ENCODE results near the gene SLCO3A1. TPM values are rescaled to one million over a fixed set of nuclear protein-coding genes. Genes with fewer than 3 reads are reported as not detected.

Gene SLCO3A1
- total RNA-seq, 2 donors from 2014 or later: 21.4 to 27.3 TPM

GRCh38 chr15:91870876-91871537 lies 17.5 kb downstream of the SLCO3A1 start:
- peaks cover 0 to 58% of the 10 kb centered on the region in 2 donors for H3K4me1 ChIP-seq
- TF ChIP-seq CTCF (IDR thresholded peaks at IDR 0.05): no peak
- H3K27ac ChIP-seq: peak overlapping the region in 1 of 2 donors; percentile 95

GRCh38 chr15:91871837-91872236 lies 18.3 kb downstream of the SLCO3A1 start:
- no peak for DNase-seq (ENCODE audit: low spot score)
- peak overlapping the region in 1 of 2 donors; percentile 50 for H3K27ac ChIP-seq
- no peaks in the 10 kb centered on the region for H3K27me3 ChIP-seq
- H3K4me1 ChIP-seq: peaks cover 0 to 58% of the 10 kb centered on the region in 2 donors
- H3K36me3 ChIP-seq: no peaks in the 10 kb centered on the region
- no peak for TF ChIP-seq CTCF (IDR thresholded peaks at IDR 0.05)
- H3K9me3 ChIP-seq: no peaks in the 10 kb centered on the region
- H3K4me3 ChIP-seq: no peak overlapping the region

More at GRCh38 chr15:91870876-91871537, 17.5 kb downstream of the SLCO3A1 start:
- Histone ChIP-seq H3K36me3 (no peaks in the 10 kb centered on the region), H3K27me3 (no peaks in the 10 kb centered on the region), H3K4me3 (no peak overlapping the region), H3K9me3 (no peaks in the 10 kb centered on the region)
- no peak for DNase-seq (ENCODE audit: low spot score)

- H3K4me3 ChIP-seq: no peak overlapping the region
- H3K27ac ChIP-seq: peak overlapping the region in 1 of 2 donors; percentile 50
- no peaks in the 10 kb centered on the region for H3K36me3 ChIP-seq
- H3K27me3 ChIP-seq: no peaks in the 10 kb centered on the region
- peaks cover 0 to 53% of the 10 kb centered on the region in 2 donors for H3K4me1 ChIP-seq
- no peak for DNase-seq (ENCODE audit: low spot score)
- no peak for TF ChIP-seq CTCF (IDR thresholded peaks at IDR 0.05)
- no peaks in the 10 kb centered on the region for H3K9me3 ChIP-seq
Observed at GRCh38 chr15:91872356-91873137, 19.0 kb downstream of the SLCO3A1 start.

- no peaks in the 10 kb centered on the region for H3K27me3 ChIP-seq
- DNase-seq (ENCODE audit: low spot score): no peak
- no peaks in the 10 kb centered on the region for H3K36me3 ChIP-seq
- peaks cover 0 to 49% of the 10 kb centered on the region in 2 donors for H3K4me1 ChIP-seq
- no peak overlapping the region for H3K27ac ChIP-seq
- H3K9me3 ChIP-seq: no peaks in the 10 kb centered on the region
- no peak for TF ChIP-seq CTCF (IDR thresholded peaks at IDR 0.05)
- H3K4me3 ChIP-seq: no peak overlapping the region
Observed at GRCh38 chr15:91873138-91873536, 19.6 kb downstream of the SLCO3A1 start.

GRCh38 chr15:91874171-91874570 lies 20.7 kb downstream of the SLCO3A1 start:
- H3K4me1 ChIP-seq: peaks cover 0 to 49% of the 10 kb centered on the region in 2 donors
- H3K4me3 ChIP-seq: no peak overlapping the region
- TF ChIP-seq CTCF (IDR thresholded peaks at IDR 0.05): no peak
- H3K36me3 ChIP-seq: no peaks in the 10 kb centered on the region
- DNase-seq (ENCODE audit: low spot score): no peak
- no peaks in the 10 kb centered on the region for H3K27me3 ChIP-seq
- H3K9me3 ChIP-seq: no peaks in the 10 kb centered on the region
- no peak overlapping the region for H3K27ac ChIP-seq
